Panc1 (cell line): ENCODE data around the gene SPEM3. TPM values are rescaled to one million over a fixed set of nuclear protein-coding genes. Genes with fewer than 3 reads are reported as not detected.

Source experiments
- ATAC-seq: fragments of 200-7000 bp; cut with Tn5 transposase; 2 replicates; pipeline ENCODE4 v1.9.1; 2020; ENCODE audit warnings: mild to moderate bottlenecking, moderate library complexity
- BruUV-seq: library from RNA; stranded (reverse); fragments of 400-500 nt; replicated peaks from 2 replicates; lab custom pipeline; 2021; lab: Mats Ljungman, UMichigan
- CTCF ChIA-PET: fragments of 300-600 bp; sonication (Branson Sonifier 250); formaldehyde crosslinking; loops from one replicate; lab custom pipeline; 2022; ENCODE audit warnings: antibody characterized with exemption; lab: Charles Lee
- POLR2A ChIA-PET: fragments of 300-600 bp; sonication (Branson Sonifier 250); formaldehyde crosslinking; loops from one replicate; lab custom pipeline; 2022; ENCODE audit warnings: antibody characterized with exemption; lab: Charles Lee
- DNase-seq: peaks from one replicate; pipeline ENCODE4 v3.0.0-alpha.2; 2010; ENCODE audit warnings: low read depth, low spot score
- H3K27ac ChIP-seq: 2 replicates; pipeline ENCODE4 v1.5.1; 2011; ENCODE audit warnings: mild to moderate bottlenecking, low read length, inconsistent platforms
- H3K27me3 ChIP-seq: fragments of 200-500 bp; sonication (Bioruptor generic); 2 replicates; pipeline ENCODE4 v1.6.0; 2014; ENCODE audit warnings: low read length, inconsistent platforms; ENCODE audit not compliant: control insufficient read depth, insufficient read depth
- H3K36me3 ChIP-seq: fragments of 200-500 bp; sonication (Bioruptor generic); 2 replicates; pipeline ENCODE4 v1.5.1; 2014; ENCODE audit warnings: inconsistent platforms, mild to moderate bottlenecking, low read length, moderate library complexity; ENCODE audit not compliant: control insufficient read depth, insufficient read depth
- H3K4me1 ChIP-seq: 2 replicates; pipeline ENCODE4 v1.5.1; 2011; ENCODE audit warnings: inconsistent platforms, mild to moderate bottlenecking, low read length, moderate library complexity; ENCODE audit not compliant: control insufficient read depth, insufficient read depth
- H3K4me3 ChIP-seq, 2 experiments: 2 replicates each; pipeline ENCODE4 v1.5.1; 2011 to 2012; ENCODE audit warnings: low read depth in 2 of 2, low read length in 2 of 2, mild to moderate bottlenecking in 2 of 2, inconsistent platforms in 1 of 2, moderate library complexity in 1 of 2
- H3K9me3 ChIP-seq: fragments of 200-500 bp; sonication (Bioruptor generic); 2 replicates; pipeline ENCODE4 v1.5.1; 2014; ENCODE audit warnings: low read depth, mild to moderate bottlenecking, inconsistent platforms, low read length, moderate library complexity; ENCODE audit not compliant: control insufficient read depth, insufficient read depth
- CTCF ChIP-seq: fragments of 450-650 bp; IDR thresholded peaks from 2 replicates; pipeline ENCODE4 v1.5.1; 2017; ENCODE audit warnings: mild to moderate bottlenecking
- POLR2AphosphoS5 ChIP-seq: IDR thresholded peaks from 2 replicates; pipeline ENCODE4 v1.6.1; 2012; ENCODE audit warnings: mild to moderate bottlenecking, low read depth, low read length, moderate library complexity
- SIN3A ChIP-seq: IDR thresholded peaks from 2 replicates; pipeline ENCODE4 v1.6.1; 2012; ENCODE audit warnings: low read depth, mild to moderate bottlenecking, low read length, moderate library complexity, borderline replicate concordance; ENCODE audit not compliant: insufficient read depth
- TCF7L2 ChIP-seq: IDR thresholded peaks from 2 replicates; pipeline ENCODE4 v1.6.1; 2011; ENCODE audit warnings: mild to moderate bottlenecking, low read depth, low read length, inconsistent platforms
- in situ Hi-C: cut with HindIII; loops from 2 replicates; pipeline ENCODE4 v1.10.0; 2016; ENCODE audit warnings: low sequenced_read_pairs, low pct_unique_long_range_greater_than_20kb
- intact Hi-C: fragments of 100-400 bp; cut with micrococcal nuclease; formaldehyde crosslinking; loops from one replicate; pipeline ENCODE4 v1.10.0; 2022; ENCODE audit not compliant: unreplicated experiment
- total RNA-seq: library from RNA; stranded (reverse); gene quantifications from one replicate; pipeline ENCODE4 v1.2.1, GENCODE V29; 2021; ENCODE audit not compliant: unreplicated experiment
- TF ChIP-seq, protein P1 (sequence below), 2 experiments: IDR thresholded peaks; 2 replicates each; pipeline ENCODE4 v1.6.1; 2011 to 2012; ENCODE audit warnings: low read depth in 2 of 2, control low read depth in 1 of 2, low read length in 1 of 2, mild to moderate bottlenecking in 1 of 2, moderate library complexity in 1 of 2; ENCODE audit not compliant: insufficient read depth in 1 of 2

Gene SPEM3
- total RNA-seq, 1 experiment from 2014 or later: not detected

GRCh38 chr17:7443499-7444485 is 15.1 kb downstream of the SPEM3 start:
- in situ Hi-C loops: no loop called here
- Histone ChIP-seq H3K27ac (no peak overlapping the region), H3K36me3 (no peaks in the 10 kb centered on the region), H3K9me3 (no peaks in the 10 kb centered on the region), H3K4me3 (no peak overlapping the region), H3K4me1 (peaks cover 16% of the 10 kb centered on the region), H3K27me3 (no peaks in the 10 kb centered on the region)
- ATAC-seq (no peak), DNase-seq (no peak)
- ChIA-PET POLR2A (no interaction called here), CTCF (no interaction called here)
- intact Hi-C loops: no loop called here
- BruUV-seq: no TSS peak
- TF ChIP-seq SIN3A: no peak
- TF ChIP-seq POLR2AphosphoS5: no peak
- TF ChIP-seq TCF7L2: no peak
- TF ChIP-seq, protein P1, sequence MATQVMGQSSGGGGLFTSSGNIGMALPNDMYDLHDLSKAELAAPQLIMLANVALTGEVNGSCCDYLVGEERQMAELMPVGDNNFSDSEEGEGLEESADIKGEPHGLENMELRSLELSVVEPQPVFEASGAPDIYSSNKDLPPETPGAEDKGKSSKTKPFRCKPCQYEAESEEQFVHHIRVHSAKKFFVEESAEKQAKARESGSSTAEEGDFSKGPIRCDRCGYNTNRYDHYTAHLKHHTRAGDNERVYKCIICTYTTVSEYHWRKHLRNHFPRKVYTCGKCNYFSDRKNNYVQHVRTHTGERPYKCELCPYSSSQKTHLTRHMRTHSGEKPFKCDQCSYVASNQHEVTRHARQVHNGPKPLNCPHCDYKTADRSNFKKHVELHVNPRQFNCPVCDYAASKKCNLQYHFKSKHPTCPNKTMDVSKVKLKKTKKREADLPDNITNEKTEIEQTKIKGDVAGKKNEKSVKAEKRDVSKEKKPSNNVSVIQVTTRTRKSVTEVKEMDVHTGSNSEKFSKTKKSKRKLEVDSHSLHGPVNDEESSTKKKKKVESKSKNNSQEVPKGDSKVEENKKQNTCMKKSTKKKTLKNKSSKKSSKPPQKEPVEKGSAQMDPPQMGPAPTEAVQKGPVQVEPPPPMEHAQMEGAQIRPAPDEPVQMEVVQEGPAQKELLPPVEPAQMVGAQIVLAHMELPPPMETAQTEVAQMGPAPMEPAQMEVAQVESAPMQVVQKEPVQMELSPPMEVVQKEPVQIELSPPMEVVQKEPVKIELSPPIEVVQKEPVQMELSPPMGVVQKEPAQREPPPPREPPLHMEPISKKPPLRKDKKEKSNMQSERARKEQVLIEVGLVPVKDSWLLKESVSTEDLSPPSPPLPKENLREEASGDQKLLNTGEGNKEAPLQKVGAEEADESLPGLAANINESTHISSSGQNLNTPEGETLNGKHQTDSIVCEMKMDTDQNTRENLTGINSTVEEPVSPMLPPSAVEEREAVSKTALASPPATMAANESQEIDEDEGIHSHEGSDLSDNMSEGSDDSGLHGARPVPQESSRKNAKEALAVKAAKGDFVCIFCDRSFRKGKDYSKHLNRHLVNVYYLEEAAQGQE (IDR thresholded peaks at IDR 0.05; ENCODE audit: insufficient read depth in 1 of 2, low read depth in 2 of 2, low read length in 1 of 2): no peak
- TF ChIP-seq CTCF: no peak

- CTCF ChIA-PET: interaction anchor here (0.5 to 1.1 kb wide), 2 partner anchors 14 to 115 kb away, joined by 3 read pairs; no protein-coding TSS in a partner anchor
- no peaks in the 10 kb centered on the region for H3K9me3 ChIP-seq
- TF ChIP-seq SIN3A: no peak
- no peak for TF ChIP-seq TCF7L2
- TF ChIP-seq POLR2AphosphoS5: no peak
- no peak; the same call in 1 of the 2 replicates for TF ChIP-seq CTCF
- TF ChIP-seq, protein P1 (IDR thresholded peaks at IDR 0.05; ENCODE audit: insufficient read depth in 1 of 2, low read depth in 2 of 2, low read length in 1 of 2): no peak
- H3K4me3 ChIP-seq: peak within 1 kb of the TSS; percentile 49 to 66
- POLR2A ChIA-PET: interaction anchor here (0.6 to 0.7 kb wide), 2 partner anchors 8 to 132 kb away, joined by 3 to 9 read pairs; no protein-coding TSS in a partner anchor
- H3K4me1 ChIP-seq: peaks cover 14% of the 10 kb centered on the region
- BruUV-seq: no TSS peak
- DNase-seq (no peak), ATAC-seq (peak; percentile 91)
- H3K36me3 ChIP-seq: no peaks in the 10 kb centered on the region
- in situ Hi-C loops: no loop called here
- no peaks in the 10 kb centered on the region for H3K27me3 ChIP-seq
- H3K27ac ChIP-seq: peak within 1 kb of the TSS; percentile 63
- intact Hi-C loops: no loop called here
These were observed 16.3 kb downstream of the SPEM3 start, which contains the start of gene CHRNB1 for GRCh38 chr17:7444682-7445618. Gene CHRNB1, plus strand, starts transcription at chr17:7445061. Its CDS starts 67 bp downstream, at chr17:7445128.
